ENCODE results near the gene RHBDD2.
"Not testable (repeated sequence)": the region's sequence is repeated elsewhere in the genome, so short reads cannot be mapped to it uniquely, and the experiment has no call there.

DNA sequence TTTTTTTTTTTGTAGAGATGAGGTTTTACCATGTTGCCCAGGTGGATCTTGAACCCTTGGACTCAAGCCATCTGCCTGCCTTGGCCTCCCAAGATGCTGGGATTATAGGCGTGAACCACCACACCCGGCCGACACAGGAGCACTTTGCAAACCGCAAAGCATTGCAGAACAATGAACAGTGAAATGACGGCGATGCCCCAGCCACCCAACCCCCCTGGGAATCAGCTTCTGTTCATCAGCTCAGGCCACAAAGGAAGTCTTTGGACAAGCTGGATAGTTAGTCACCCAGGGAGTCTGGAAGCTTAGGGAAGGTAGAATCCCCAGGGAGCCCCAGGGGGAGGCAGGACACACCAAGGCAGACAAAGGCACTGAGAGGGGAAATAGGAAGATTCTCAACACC lies 49.2 kb upstream of the RHBDD2 start:
- TF ChIP-seq EZH2 (IDR thresholded peaks at IDR 0.05; ENCODE audit: insufficient read depth, poor library complexity, severe bottlenecking) = not testable (repeated sequence)
- TF ChIP-seq EZH2phosphoT487 (IDR thresholded peaks at IDR 0.05; ENCODE audit: insufficient read depth, low read depth) = peak; percentile 75; the same call in 1 of the 2 replicates

All from GM23248 (cell line).